ENCODE data around the gene LOXHD1.
A peak's percentile ranks its signal among the peaks of the same experiment; 100 is the strongest.

Gene LOXHD1

GRCh38 chr18:46668694-46669093 lies 11.7 kb upstream of the LOXHD1 start:
- no peak for DNase-seq

- DNase-seq = no peak
Observed at GRCh38 chr18:46668135-46668534, 11.1 kb upstream of the LOXHD1 start.

- DNase-seq = no peak
Observed at GRCh38 chr18:46663539-46663938, 6.5 kb upstream of the LOXHD1 start.

GRCh38 chr18:46660957-46661749 lies 4.1 kb upstream of the LOXHD1 start:
- DNase-seq = no peak

- no peak for DNase-seq
Observed at GRCh38 chr18:46659484-46659883, 2.5 kb upstream of the LOXHD1 start.

GRCh38 chr18:46656326-46657114 lies 500 bp downstream of the LOXHD1 start:
- DNase-seq = no peak

- no peak for DNase-seq
Observed at GRCh38 chr18:46652372-46652771, 4.6 kb downstream of the LOXHD1 start.

- no peak for DNase-seq
Observed at GRCh38 chr18:46650681-46651080, 6.3 kb downstream of the LOXHD1 start.

GRCh38 chr18:46649071-46649862 lies 7.8 kb downstream of the LOXHD1 start:
- no peak for DNase-seq

- DNase-seq = no peak
Observed at GRCh38 chr18:46646468-46646867, 10.6 kb downstream of the LOXHD1 start.

- DNase-seq = no peak
Observed at GRCh38 chr18:46642561-46642960, 14.5 kb downstream of the LOXHD1 start.

GRCh38 chr18:46641917-46642316 lies 15.1 kb downstream of the LOXHD1 start:
- DNase-seq = no peak

GRCh38 chr18:46639386-46639785 lies 17.6 kb downstream of the LOXHD1 start:
- no peak for DNase-seq

- DNase-seq = no peak
Observed at GRCh38 chr18:46636040-46636630, 20.9 kb downstream of the LOXHD1 start.

- DNase-seq = peak; percentile 53
Observed at GRCh38 chr18:46632401-46633071, 24.5 kb downstream of the LOXHD1 start.

- DNase-seq = no peak
Observed at GRCh38 chr18:46630991-46631390, 26.0 kb downstream of the LOXHD1 start.

GRCh38 chr18:46630160-46630559 lies 26.9 kb downstream of the LOXHD1 start:
- DNase-seq = no peak

- DNase-seq = no peak
Observed at GRCh38 chr18:46629361-46629760, 27.7 kb downstream of the LOXHD1 start.

- DNase-seq = peak; percentile 47
Observed at GRCh38 chr18:46628206-46628605, 28.8 kb downstream of the LOXHD1 start.

- DNase-seq = no peak
Observed at GRCh38 chr18:46627136-46627535, 29.9 kb downstream of the LOXHD1 start.

GRCh38 chr18:46625069-46625468 lies 32.0 kb downstream of the LOXHD1 start:
- no peak for DNase-seq

- no peak for DNase-seq
Observed at GRCh38 chr18:46624127-46624526, 32.9 kb downstream of the LOXHD1 start.
